ENCODE results near the gene PGM2L1.
A peak's percentile ranks its signal among the peaks of the same experiment; 100 is the strongest.
"Not testable (repeated sequence)": the region's sequence is repeated elsewhere in the genome, so short reads cannot be mapped to it uniquely, and the experiment has no call there.

The PGM2L1 gene

GRCh38 chr11:74331000-74331399, 67.2 kb downstream of the PGM2L1 start:
- not testable (repeated sequence) for DNase-seq

DNA sequence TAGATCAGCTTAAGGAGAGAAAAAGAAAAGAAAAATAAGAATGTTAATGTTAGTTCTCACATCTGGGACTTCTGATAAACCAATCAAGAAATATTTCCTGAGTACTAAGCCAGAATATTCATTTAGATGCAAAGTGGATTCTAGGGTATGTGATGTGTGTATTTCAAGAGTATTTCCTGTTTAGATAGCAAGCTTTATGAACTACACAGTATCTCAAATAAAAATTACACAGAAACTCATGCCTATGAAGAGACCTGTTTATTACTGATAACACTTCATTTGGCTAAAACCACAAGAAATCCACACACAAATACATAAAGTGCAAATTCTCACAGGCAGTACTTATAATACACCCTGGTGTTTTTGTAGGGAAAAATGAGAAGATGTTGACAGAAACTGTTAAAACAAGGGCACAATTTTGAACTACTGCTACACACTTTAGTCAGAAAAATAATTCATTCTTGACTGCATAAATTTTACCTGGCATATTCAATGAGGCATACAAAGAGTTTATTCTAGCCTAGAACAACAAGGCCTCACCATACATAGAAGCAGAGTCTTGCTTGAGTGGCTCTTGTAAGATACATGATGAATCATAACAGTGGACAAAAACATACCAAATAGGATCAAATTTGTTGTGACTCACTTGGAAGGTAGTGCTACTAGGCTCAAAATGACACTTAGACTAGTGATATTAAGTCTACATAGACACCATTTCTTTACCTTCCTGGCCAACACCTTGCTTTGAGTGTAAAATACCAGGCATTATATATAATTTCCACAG, 68.0 kb downstream of the PGM2L1 start:
- DNase-seq = no peak

- DNase-seq = no peak
Observed at GRCh38 chr11:74327076-74327475, 71.2 kb downstream of the PGM2L1 start.

- DNase-seq = no peak
Observed at GRCh38 chr11:74326665-74327064, 71.6 kb downstream of the PGM2L1 start.

- DNase-seq = no peak
Observed at GRCh38 chr11:74325649-74326645, 72.3 kb downstream of the PGM2L1 start.

DNA sequence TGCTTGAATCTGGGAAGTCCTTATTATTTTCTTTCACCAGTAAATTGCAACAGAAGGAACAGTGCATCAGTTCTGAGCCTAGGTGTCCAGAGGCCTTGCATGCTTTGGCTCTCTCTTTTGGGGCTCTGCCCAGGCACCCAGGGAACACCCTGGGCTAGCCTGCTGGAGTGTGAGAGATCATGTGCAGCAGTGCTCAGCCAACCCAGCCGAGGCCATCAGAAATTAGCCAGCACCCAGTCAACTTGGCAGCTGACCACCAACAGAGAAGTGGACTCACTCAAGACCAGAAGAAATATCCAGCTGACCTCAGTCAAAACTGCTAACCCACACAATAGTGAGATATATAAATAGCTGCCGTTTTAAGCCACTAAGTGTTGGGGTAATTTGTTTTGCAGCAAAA, 75.6 kb downstream of the PGM2L1 start:
- no peak for DNase-seq

DNA sequence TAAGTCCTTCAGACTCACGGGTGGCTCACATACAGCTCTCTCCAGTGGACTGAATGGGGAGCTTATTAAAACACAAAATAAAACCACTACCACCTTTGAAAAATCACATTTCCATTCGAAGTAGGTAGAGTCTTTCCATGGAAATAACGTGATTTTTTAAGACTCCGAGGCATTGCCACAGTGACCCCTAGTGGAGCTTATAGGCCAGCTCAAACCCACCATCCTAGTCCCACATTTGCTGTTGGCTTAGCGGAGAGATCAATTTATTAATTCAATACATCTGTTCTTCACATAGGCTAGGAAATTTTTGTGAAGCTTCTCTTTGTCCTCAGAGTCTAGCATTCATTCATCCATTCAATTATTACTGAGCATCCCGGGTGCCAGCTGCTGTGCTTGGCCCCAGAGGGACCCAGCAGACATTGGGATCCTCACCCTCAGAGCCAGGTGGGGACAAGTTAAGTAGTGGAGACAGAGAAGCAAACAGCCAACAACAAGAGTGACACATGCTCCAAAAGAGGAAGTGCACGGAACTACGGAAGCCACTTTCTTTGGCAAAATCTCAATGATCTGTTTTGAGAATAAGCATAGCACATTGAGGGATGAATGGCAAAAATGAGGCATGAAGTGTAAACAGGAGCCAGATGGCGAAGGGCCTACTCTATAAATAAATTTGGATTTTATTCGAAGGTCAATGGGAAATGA, 76.6 kb downstream of the PGM2L1 start:
- DNase-seq = peak; percentile 17

DNA sequence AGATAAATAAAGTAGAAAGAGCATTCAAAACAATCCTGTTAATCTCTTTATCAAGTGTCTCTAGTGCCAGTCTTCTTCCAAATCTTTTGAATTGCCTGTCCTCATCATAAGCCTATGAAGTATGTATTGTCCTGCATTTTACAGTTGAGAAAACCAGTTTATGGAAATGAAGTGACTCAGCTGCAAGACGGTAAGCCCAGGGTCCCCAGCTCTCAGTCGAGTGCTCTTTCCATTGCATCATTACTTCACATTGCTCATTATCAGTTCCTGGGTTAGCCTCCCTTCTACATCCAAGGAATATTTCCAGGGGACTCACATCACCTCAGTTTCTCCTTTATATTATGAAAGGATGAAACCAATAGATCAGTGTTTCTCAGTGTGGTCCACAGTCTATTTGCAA, 77.7 kb downstream of the PGM2L1 start:
- no peak for DNase-seq

DNA sequence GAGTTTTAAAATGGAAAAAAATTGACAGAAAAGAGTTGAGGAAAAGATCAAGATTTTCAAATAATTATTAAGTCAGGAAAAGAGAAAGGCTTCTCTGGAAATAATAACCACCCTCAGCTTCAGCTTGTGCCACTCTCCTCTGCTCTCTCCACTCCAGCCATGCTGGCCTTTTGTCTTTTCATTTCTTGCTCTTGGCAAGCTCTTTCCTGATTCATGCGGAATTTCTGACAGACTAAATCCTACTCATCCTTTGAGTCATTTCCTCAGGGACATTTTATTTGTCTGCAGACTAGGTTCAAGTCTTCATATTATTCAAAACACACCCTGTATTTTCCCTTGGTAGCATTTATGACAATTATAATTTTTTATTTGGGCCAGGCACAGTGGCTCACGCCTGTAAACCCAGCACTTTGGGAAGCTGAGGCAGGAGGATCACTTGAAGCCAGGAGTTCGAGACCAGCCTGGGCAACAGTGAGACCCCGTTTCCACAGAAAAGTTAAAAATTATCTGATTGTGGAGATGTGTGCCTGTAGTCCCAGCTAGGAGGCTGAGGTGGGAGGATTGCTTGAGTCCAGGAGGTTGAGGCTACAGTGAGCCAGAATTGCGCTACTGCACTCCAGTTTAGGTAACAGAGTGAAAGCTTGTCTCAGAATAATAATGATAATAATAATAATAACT, 79.0 kb downstream of the PGM2L1 start:
- no peak for DNase-seq

- no peak for DNase-seq
Observed at GRCh38 chr11:74318241-74318932, 79.8 kb downstream of the PGM2L1 start.

- no peak for DNase-seq
Observed at GRCh38 chr11:74316772-74317505, 81.3 kb downstream of the PGM2L1 start.

DNA sequence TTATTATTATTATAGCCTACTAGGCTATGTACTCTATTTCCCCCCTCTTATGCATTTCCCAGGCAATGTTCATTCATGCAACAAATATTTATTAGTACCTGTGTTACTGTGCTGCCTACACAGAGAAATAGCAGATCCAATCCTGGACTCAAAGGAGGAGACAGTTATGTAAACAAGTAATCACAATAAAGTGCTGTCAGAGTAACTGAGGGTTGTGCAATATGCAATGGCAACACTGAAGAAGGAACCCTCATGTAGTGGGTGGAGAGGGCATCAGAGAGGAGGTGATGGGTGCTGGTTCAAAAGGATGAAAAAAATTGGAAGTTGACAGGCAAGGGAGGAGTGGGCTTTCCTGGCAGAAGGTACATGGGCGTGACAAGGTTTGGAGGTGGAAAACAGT, 85.9 kb downstream of the PGM2L1 start:
- DNase-seq = no peak

GRCh38 chr11:74311352-74311926, 86.8 kb downstream of the PGM2L1 start, which contains the start of gene P4HA3:
Gene P4HA3, minus strand, starts transcription at chr11:74311640. Its CDS starts 29 bp downstream, at chr11:74311611.
- DNase-seq = peak; percentile 23

GRCh38 chr11:74310857-74311256, 87.4 kb downstream of the PGM2L1 start:
- no peak for DNase-seq

- DNase-seq = no peak
Observed at GRCh38 chr11:74307434-74307833, 90.8 kb downstream of the PGM2L1 start.

- no peak for DNase-seq
Observed at GRCh38 chr11:74306435-74307175, 91.6 kb downstream of the PGM2L1 start.

DNA sequence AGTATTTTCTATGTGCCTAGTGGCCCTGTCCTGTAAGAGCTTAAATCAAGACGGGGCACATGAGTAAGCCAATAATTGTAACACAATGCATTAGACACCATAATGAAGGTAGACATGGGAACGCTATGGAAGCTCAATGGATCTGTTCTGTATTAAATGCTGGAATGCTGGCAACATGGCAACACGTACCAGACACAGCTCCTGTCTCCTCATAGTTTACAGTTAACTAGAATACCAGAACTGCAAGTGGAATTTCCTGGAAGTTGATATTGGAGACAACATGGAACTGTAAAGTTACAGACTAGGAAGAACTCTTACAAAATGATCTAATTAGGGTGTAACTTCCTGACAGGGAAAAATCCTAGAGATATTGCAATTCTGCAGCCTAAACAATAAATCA, 99.2 kb downstream of the PGM2L1 start:
- DNase-seq = no peak

GRCh38 chr11:74297484-74297883, 100.7 kb downstream of the PGM2L1 start:
- DNase-seq = no peak

- no peak for DNase-seq
Observed at GRCh38 chr11:74288911-74289310, 109.3 kb downstream of the PGM2L1 start.

- no peak for DNase-seq
Observed at GRCh38 chr11:74288161-74288560, 110.1 kb downstream of the PGM2L1 start.

Measured in activated T-cell treated with anti-CD3 and anti-CD28 coated beads for 4 hours (primary cell).